ENCODE measurements around the gene SAC3D1. TPM values are rescaled to one million over a fixed set of nuclear protein-coding genes. Genes with fewer than 3 reads are reported as not detected.

Gene SAC3D1
- total RNA-seq, 1 experiment from 2014 or later = 10.7 TPM

GRCh38 chr11:65059959-65060824 is 19.2 kb downstream of the SAC3D1 start:
- DNase-seq (ENCODE audit: low spot score) = no peak

GRCh38 chr11:65060913-65061408 is 20.0 kb downstream of the SAC3D1 start:
- no peak for DNase-seq (ENCODE audit: low spot score)

- no peak for DNase-seq (ENCODE audit: low spot score)
Measured at GRCh38 chr11:65063532-65063931, 22.5 kb downstream of the SAC3D1 start.

GRCh38 chr11:65064847-65065240 is 23.8 kb downstream of the SAC3D1 start:
- DNase-seq (ENCODE audit: low spot score) = no peak

- DNase-seq (ENCODE audit: low spot score) = no peak
Measured at GRCh38 chr11:65065851-65066250, 24.8 kb downstream of the SAC3D1 start.

- no peak for DNase-seq (ENCODE audit: low spot score)
Measured at GRCh38 chr11:65066315-65066714, 25.3 kb downstream of the SAC3D1 start.

GRCh38 chr11:65066805-65067291 is 25.8 kb downstream of the SAC3D1 start:
- no peak for DNase-seq (ENCODE audit: low spot score)

GRCh38 chr11:65067446-65067845 is 26.4 kb downstream of the SAC3D1 start:
- no peak for DNase-seq (ENCODE audit: low spot score)

GRCh38 chr11:65069217-65069616 is 28.2 kb downstream of the SAC3D1 start:
- no peak for DNase-seq (ENCODE audit: low spot score)

GRCh38 chr11:65071907-65072630 is 31.1 kb downstream of the SAC3D1 start:
- no peak for DNase-seq (ENCODE audit: low spot score)

GRCh38 chr11:65072631-65072966 is 31.6 kb downstream of the SAC3D1 start:
- DNase-seq (ENCODE audit: low spot score) = no peak

GRCh38 chr11:65077451-65077850 is 36.4 kb downstream of the SAC3D1 start:
- no peak for DNase-seq (ENCODE audit: low spot score)

- DNase-seq (ENCODE audit: low spot score) = no peak
Measured at GRCh38 chr11:65078151-65078550, 37.1 kb downstream of the SAC3D1 start.

GRCh38 chr11:65078786-65079342 is 37.9 kb downstream of the SAC3D1 start:
- no peak for DNase-seq (ENCODE audit: low spot score)

- no peak for DNase-seq (ENCODE audit: low spot score)
Measured at GRCh38 chr11:65083134-65083833, 42.3 kb downstream of the SAC3D1 start.

- DNase-seq (ENCODE audit: low spot score) = peak; percentile 94
Measured at GRCh38 chr11:65083834-65084597, 43.0 kb downstream of the SAC3D1 start, which contains the start of the genes CDCA5 and ZFPL1. TSS of gene CDCA5 (minus strand) at chr11:65084040. CDS start at chr11:65083978, 62 bp downstream. TSS of gene ZFPL1 (plus strand) at chr11:65084222. CDS start at chr11:65084699, 477 bp downstream.

- no peak for DNase-seq (ENCODE audit: low spot score)
Measured at GRCh38 chr11:65084598-65085375, 43.8 kb downstream of the SAC3D1 start.

GRCh38 chr11:65085446-65085845 is 44.4 kb downstream of the SAC3D1 start:
- DNase-seq (ENCODE audit: low spot score) = no peak

GRCh38 chr11:65086809-65087208 is 45.8 kb downstream of the SAC3D1 start:
- no peak for DNase-seq (ENCODE audit: low spot score)

- no peak for DNase-seq (ENCODE audit: low spot score)
Measured at GRCh38 chr11:65087216-65087615, 46.2 kb downstream of the SAC3D1 start.

Measured in H4 (cell line).